ENCODE results near the gene RPL27. TPM values are rescaled to one million over a fixed set of nuclear protein-coding genes. Genes with fewer than 3 reads are reported as not detected.

The RPL27 gene
- total and polyA plus RNA-seq, 2 of the 13 experiments (the other 11 are each of a cell fraction or from before 2014, with no cell fraction given): 1,585 to 5,840 TPM

DNA sequence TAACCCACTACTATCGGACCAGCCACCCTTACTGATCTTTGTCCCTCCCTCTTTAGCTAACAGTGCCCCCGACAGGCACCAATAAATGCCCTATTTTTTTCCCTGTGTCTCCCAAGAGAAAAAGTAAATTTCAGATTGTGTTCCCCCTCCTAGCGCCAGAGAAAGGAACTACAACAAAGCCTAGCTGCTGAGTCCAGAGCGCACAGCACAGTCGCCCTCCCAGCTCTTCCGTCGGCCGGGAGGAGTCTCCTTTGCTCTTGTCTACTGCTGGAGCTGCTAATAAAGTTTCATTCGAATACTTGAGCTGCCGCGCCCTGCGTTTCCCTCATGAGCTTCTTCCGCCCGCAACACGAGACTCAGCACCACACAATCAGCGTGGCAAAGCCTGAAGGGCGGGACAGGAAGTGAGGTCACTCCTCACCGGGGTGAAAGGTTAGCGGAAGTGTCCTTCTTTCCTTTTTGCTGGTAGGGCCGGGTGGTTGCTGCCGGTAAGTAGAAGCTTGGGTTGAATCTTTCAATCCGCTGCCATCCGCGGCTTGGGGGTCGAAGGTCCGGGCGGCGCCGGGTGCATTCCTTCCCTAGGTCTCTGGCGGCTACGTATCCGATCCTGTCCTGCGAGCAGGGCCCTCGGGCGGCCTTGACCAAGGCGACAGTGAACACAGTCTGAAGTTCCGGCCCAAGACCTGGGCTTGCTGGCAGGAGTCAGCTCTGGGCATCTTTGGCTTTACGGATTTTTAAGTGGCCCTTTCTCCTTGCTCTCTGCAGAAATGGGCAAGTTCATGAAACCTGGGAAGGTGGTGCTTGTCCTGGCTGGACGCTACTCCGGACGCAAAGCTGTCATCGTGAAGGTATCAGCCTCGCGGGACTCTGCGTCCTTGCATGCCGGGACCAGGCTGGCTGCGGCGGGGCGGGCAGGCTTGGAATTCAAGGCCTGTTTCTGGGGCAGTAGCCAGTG is at the start of gene RPL27 (continued):
- TF ChIP-seq, protein P1, sequence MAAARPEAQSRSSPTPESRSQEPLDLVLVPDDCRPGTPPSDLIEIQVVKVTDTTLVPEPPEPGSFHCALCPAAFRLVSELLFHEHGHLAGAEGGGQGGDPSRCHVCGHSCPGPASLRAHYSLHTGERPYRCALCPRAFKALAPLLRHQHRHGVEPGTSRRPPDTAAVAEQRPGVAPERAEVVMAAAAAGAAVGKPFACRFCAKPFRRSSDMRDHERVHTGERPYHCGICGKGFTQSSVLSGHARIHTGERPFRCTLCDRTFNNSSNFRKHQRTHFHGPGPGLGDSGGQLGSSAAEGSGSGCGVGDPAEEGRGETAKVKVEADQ (CRISPR knock-in tag; IDR thresholded peaks at IDR 0.05; ENCODE audit: borderline replicate concordance): peak; percentile 73; the same call in 1 of the 2 replicates
- TF ChIP-seq, protein P2, sequence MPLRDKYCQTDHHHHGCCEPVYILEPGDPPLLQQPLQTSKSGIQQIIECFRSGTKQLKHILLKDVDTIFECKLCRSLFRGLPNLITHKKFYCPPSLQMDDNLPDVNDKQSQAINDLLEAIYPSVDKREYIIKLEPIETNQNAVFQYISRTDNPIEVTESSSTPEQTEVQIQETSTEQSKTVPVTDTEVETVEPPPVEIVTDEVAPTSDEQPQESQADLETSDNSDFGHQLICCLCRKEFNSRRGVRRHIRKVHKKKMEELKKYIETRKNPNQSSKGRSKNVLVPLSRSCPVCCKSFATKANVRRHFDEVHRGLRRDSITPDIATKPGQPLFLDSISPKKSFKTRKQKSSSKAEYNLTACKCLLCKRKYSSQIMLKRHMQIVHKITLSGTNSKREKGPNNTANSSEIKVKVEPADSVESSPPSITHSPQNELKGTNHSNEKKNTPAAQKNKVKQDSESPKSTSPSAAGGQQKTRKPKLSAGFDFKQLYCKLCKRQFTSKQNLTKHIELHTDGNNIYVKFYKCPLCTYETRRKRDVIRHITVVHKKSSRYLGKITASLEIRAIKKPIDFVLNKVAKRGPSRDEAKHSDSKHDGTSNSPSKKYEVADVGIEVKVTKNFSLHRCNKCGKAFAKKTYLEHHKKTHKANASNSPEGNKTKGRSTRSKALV (CRISPR knock-in tag; IDR thresholded peaks at IDR 0.05): peak; percentile 85
- peak; percentile 61 for TF ChIP-seq ZBTB44 (CRISPR knock-in tag; IDR thresholded peaks at IDR 0.05)
- TF ChIP-seq KLF16 (CRISPR knock-in tag; IDR thresholded peaks at IDR 0.05): peak in 1 of 2 experiments; percentile 99; a peak in 2 of 4 replicates
- TF ChIP-seq ZNF598 (CRISPR knock-in tag; IDR thresholded peaks at IDR 0.05; ENCODE audit: borderline replicate concordance): peak; percentile 96; the same call in 1 of the 2 replicates
- no peak for TF ChIP-seq RBM22 (optimal IDR thresholded peaks at IDR 0.05; ENCODE audit: low read length)
- TF ChIP-seq, protein P3, sequence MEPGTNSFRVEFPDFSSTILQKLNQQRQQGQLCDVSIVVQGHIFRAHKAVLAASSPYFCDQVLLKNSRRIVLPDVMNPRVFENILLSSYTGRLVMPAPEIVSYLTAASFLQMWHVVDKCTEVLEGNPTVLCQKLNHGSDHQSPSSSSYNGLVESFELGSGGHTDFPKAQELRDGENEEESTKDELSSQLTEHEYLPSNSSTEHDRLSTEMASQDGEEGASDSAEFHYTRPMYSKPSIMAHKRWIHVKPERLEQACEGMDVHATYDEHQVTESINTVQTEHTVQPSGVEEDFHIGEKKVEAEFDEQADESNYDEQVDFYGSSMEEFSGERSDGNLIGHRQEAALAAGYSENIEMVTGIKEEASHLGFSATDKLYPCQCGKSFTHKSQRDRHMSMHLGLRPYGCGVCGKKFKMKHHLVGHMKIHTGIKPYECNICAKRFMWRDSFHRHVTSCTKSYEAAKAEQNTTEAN (CRISPR knock-in tag; conservative IDR thresholded peaks at IDR 0.05): peak; percentile 89
- TF ChIP-seq TP53 (CRISPR knock-in tag; conservative IDR thresholded peaks at IDR 0.05): peak; percentile 94
- TF ChIP-seq KDM5B (CRISPR knock-in tag; IDR thresholded peaks at IDR 0.05; ENCODE audit: borderline replicate concordance): peak; percentile 93; the same call in 1 of the 2 replicates
- TF ChIP-seq, protein P4, sequence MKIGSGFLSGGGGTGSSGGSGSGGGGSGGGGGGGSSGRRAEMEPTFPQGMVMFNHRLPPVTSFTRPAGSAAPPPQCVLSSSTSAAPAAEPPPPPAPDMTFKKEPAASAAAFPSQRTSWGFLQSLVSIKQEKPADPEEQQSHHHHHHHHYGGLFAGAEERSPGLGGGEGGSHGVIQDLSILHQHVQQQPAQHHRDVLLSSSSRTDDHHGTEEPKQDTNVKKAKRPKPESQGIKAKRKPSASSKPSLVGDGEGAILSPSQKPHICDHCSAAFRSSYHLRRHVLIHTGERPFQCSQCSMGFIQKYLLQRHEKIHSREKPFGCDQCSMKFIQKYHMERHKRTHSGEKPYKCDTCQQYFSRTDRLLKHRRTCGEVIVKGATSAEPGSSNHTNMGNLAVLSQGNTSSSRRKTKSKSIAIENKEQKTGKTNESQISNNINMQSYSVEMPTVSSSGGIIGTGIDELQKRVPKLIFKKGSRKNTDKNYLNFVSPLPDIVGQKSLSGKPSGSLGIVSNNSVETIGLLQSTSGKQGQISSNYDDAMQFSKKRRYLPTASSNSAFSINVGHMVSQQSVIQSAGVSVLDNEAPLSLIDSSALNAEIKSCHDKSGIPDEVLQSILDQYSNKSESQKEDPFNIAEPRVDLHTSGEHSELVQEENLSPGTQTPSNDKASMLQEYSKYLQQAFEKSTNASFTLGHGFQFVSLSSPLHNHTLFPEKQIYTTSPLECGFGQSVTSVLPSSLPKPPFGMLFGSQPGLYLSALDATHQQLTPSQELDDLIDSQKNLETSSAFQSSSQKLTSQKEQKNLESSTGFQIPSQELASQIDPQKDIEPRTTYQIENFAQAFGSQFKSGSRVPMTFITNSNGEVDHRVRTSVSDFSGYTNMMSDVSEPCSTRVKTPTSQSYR (CRISPR knock-in tag; IDR thresholded peaks at IDR 0.05; ENCODE audit: borderline replicate concordance): no peak
- TF ChIP-seq ZNF776 (CRISPR knock-in tag; IDR thresholded peaks at IDR 0.05): 0 out of 2 replicates have a peak, but pooled peaks have one; percentile 34
- TF ChIP-seq ZNF205 (CRISPR knock-in tag; IDR thresholded peaks at IDR 0.05): peak; percentile 96
- TF ChIP-seq ZNF446 (CRISPR knock-in tag; IDR thresholded peaks at IDR 0.05): peak; percentile 86; the same call in 1 of the 2 replicates
- TF ChIP-seq ZC3H4 (CRISPR knock-in tag; IDR thresholded peaks at IDR 0.05; ENCODE audit: borderline replicate concordance): no peak; the same call in 1 of the 2 replicates
- peak; percentile 98 for TF ChIP-seq KDM3A (CRISPR knock-in tag; IDR thresholded peaks at IDR 0.05; ENCODE audit: low read depth)

Data from HepG2 (cell line).